ENCODE data around the gene ROBO1. TPM values are rescaled to one million over a fixed set of nuclear protein-coding genes. Genes with fewer than 3 reads are reported as not detected.

Gene ROBO1
- total and polyA plus RNA-seq, 2 donors from 2014 or later, result 2.1 to 22.1 TPM

DNA sequence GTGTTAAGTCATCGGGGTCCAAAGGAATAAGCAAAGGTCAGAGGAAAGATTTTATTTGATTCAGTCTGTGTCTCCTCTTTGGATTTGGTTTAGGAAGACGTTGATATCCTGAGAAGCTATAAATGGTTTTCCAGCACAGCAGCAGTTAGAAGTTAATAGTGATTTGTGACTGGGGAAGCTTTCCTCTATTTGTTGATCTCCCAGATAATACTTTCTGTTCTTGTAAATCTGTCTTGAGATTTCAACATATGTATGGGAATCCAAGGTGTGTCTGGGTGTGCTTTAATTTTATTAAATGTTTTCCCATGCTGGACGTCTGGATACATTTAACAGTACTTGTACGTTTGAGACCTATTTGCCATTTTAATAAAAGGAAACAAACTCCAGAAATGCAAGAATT lies 409.5 kb downstream of the ROBO1 start:
- intact Hi-C loops (cut with DNase I), result no loop called here
- no peak overlapping the region for H3K4me3 ChIP-seq (ENCODE audit: low read length in 3 of 3)
- no peak for FAIRE-seq
- TF ChIP-seq, protein P1, sequence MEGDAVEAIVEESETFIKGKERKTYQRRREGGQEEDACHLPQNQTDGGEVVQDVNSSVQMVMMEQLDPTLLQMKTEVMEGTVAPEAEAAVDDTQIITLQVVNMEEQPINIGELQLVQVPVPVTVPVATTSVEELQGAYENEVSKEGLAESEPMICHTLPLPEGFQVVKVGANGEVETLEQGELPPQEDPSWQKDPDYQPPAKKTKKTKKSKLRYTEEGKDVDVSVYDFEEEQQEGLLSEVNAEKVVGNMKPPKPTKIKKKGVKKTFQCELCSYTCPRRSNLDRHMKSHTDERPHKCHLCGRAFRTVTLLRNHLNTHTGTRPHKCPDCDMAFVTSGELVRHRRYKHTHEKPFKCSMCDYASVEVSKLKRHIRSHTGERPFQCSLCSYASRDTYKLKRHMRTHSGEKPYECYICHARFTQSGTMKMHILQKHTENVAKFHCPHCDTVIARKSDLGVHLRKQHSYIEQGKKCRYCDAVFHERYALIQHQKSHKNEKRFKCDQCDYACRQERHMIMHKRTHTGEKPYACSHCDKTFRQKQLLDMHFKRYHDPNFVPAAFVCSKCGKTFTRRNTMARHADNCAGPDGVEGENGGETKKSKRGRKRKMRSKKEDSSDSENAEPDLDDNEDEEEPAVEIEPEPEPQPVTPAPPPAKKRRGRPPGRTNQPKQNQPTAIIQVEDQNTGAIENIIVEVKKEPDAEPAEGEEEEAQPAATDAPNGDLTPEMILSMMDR (IDR thresholded peaks at IDR 0.05; ENCODE audit: borderline replicate concordance, extremely low read depth, insufficient read depth), result no peak
- no peaks in the 10 kb centered on the region for H3K36me3 ChIP-seq (ENCODE audit: control insufficient read depth in 2 of 3, insufficient read depth in 3 of 3, low read length in 3 of 3)
- DNase-seq, result no peak
- H3K27ac ChIP-seq (ENCODE audit: low read depth in 2 of 2, low read length in 2 of 2), result no peak overlapping the region
- H3K9ac ChIP-seq (ENCODE audit: low read length in 3 of 3), result no peak overlapping the region
- H3K9me3 ChIP-seq (ENCODE audit: control insufficient read depth in 2 of 3, insufficient read depth in 1 of 3, low read length in 3 of 3), result no peaks in the 10 kb centered on the region
- H3K27me3 ChIP-seq (ENCODE audit: control insufficient read depth, insufficient read depth, low read length), result no peaks in the 10 kb centered on the region
- no peaks in the 10 kb centered on the region for H3K4me1 ChIP-seq (ENCODE audit: control insufficient read depth in 2 of 3, insufficient read depth in 2 of 3, low read depth in 1 of 3, low read length in 3 of 3)

DNA sequence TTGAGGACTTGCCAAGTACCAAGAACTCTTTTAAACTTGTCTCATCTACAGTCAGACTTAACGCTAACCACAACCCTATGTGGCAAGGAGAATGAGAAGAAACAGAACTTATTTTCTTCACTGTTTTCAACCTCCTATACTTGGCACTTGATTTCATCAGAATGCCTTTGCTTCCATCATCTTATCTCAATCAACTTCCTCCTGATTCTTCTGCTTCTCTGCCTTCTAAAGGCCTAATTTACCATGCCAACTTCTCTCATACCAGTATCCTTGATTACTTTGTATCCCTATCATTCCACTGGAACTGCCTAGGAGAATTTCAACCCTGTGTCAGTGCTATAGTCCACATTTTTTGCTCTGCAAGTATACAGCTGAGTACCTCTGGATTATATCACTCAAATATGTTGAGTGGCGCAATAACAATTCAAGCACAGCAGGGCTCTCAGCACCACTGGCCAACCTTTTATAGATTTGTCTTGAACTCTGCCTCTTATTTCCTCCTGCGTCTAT lies 413.6 kb downstream of the ROBO1 start:
- DNase-seq (no peak), FAIRE-seq (no peak)
- TF ChIP-seq, protein P1 (IDR thresholded peaks at IDR 0.05; ENCODE audit: borderline replicate concordance, extremely low read depth, insufficient read depth), result no peak
- no peak overlapping the region for H3K27ac ChIP-seq (ENCODE audit: low read depth in 2 of 2, low read length in 2 of 2)
- H3K27me3 ChIP-seq (ENCODE audit: control insufficient read depth, insufficient read depth, low read length), result no peaks in the 10 kb centered on the region
- no peak overlapping the region for H3K4me3 ChIP-seq (ENCODE audit: low read length in 3 of 3)
- intact Hi-C loops (cut with DNase I), result no loop called here
- H3K9me3 ChIP-seq (ENCODE audit: control insufficient read depth in 2 of 3, insufficient read depth in 1 of 3, low read length in 3 of 3), result no peaks in the 10 kb centered on the region
- H3K36me3 ChIP-seq (ENCODE audit: control insufficient read depth in 2 of 3, insufficient read depth in 3 of 3, low read length in 3 of 3), result no peaks in the 10 kb centered on the region
- no peaks in the 10 kb centered on the region for H3K4me1 ChIP-seq (ENCODE audit: control insufficient read depth in 2 of 3, insufficient read depth in 2 of 3, low read depth in 1 of 3, low read length in 3 of 3)
- H3K9ac ChIP-seq (ENCODE audit: low read length in 3 of 3), result no peak overlapping the region

GRCh38 chr3:79351699-79352098 lies 416.1 kb downstream of the ROBO1 start:
- FAIRE-seq (no peak), DNase-seq (no peak)
- TF ChIP-seq, protein P1 (IDR thresholded peaks at IDR 0.05; ENCODE audit: borderline replicate concordance, extremely low read depth, insufficient read depth), result no peak
- no peak overlapping the region for H3K4me3 ChIP-seq (ENCODE audit: low read length in 3 of 3)
- H3K9me3 ChIP-seq (ENCODE audit: control insufficient read depth in 2 of 3, insufficient read depth in 1 of 3, low read length in 3 of 3), result no peaks in the 10 kb centered on the region
- no peaks in the 10 kb centered on the region for H3K36me3 ChIP-seq (ENCODE audit: control insufficient read depth in 2 of 3, insufficient read depth in 3 of 3, low read length in 3 of 3)
- no peaks in the 10 kb centered on the region for H3K27me3 ChIP-seq (ENCODE audit: control insufficient read depth, insufficient read depth, low read length)
- no peak overlapping the region for H3K27ac ChIP-seq (ENCODE audit: low read depth in 2 of 2, low read length in 2 of 2)
- H3K9ac ChIP-seq (ENCODE audit: low read length in 3 of 3), result no peak overlapping the region
- intact Hi-C loops (cut with DNase I), result no loop called here
- no peaks in the 10 kb centered on the region for H3K4me1 ChIP-seq (ENCODE audit: control insufficient read depth in 2 of 3, insufficient read depth in 2 of 3, low read depth in 1 of 3, low read length in 3 of 3)

Measured in kidney (tissue), 14 donors.